Endothelial cell of hepatic sinusoid (primary cell): ENCODE results near the gene PSD.

Experiments
- in situ Hi-C: cut with HindIII; loops from 2 replicates; pipeline ENCODE4 v1.10.0; 2017; ENCODE audit warnings: low sequenced_read_pairs

PSD gene

GRCh38 chr10:102449321-102450123, 30.9 kb upstream of the PSD start:
- in situ Hi-C loops, result no loop called here

- in situ Hi-C loops, result loop anchor here (5.0 kb wide), 1 partner anchor 37 kb away; no protein-coding TSS in a partner anchor
These were observed 26.3 kb upstream of the PSD start for GRCh38 chr10:102444851-102445250.

- in situ Hi-C loops, result no loop called here
These were observed 19.8 kb upstream of the PSD start for GRCh38 chr10:102438374-102438773.

GRCh38 chr10:102437515-102437914, 18.9 kb upstream of the PSD start:
- in situ Hi-C loops, result no loop called here

- in situ Hi-C loops, result no loop called here
These were observed 17.7 kb upstream of the PSD start for GRCh38 chr10:102436312-102436711.

- in situ Hi-C loops, result no loop called here
These were observed 17.1 kb upstream of the PSD start for GRCh38 chr10:102435529-102436233.

- in situ Hi-C loops, result no loop called here
These were observed 16.5 kb upstream of the PSD start for GRCh38 chr10:102435133-102435497.

- in situ Hi-C loops, result loop anchor here (5.0 kb wide), 1 partner anchor 52 kb away; no protein-coding TSS in a partner anchor
These were observed 16.0 kb upstream of the PSD start for GRCh38 chr10:102434394-102435132.

GRCh38 chr10:102433619-102434046, 15.0 kb upstream of the PSD start:
- in situ Hi-C loops, result loop anchor here (5.0 kb wide), 1 partner anchor 51 kb away; no protein-coding TSS in a partner anchor

- in situ Hi-C loops, result loop anchor here (5.0 kb wide), 1 partner anchor 50 kb away; no protein-coding TSS in a partner anchor
These were observed 13.8 kb upstream of the PSD start, which contains the start of gene CUEDC2 for GRCh38 chr10:102432162-102432950. Gene CUEDC2 (minus strand): TSS chr10:102432574. CDS start chr10:102425188, 7,386 bp downstream.

GRCh38 chr10:102431452-102432124, 13.0 kb upstream of the PSD start:
- in situ Hi-C loops, result loop anchor here (5.0 kb wide), 1 partner anchor 49 kb away; no protein-coding TSS in a partner anchor

GRCh38 chr10:102429468-102429867, 10.9 kb upstream of the PSD start:
- in situ Hi-C loops, result no loop called here

GRCh38 chr10:102426803-102427287, 8.3 kb upstream of the PSD start:
- in situ Hi-C loops, result no loop called here

- in situ Hi-C loops, result no loop called here
These were observed 6.9 kb upstream of the PSD start for GRCh38 chr10:102425444-102425843.

GRCh38 chr10:102424916-102425315, 6.3 kb upstream of the PSD start:
- in situ Hi-C loops, result no loop called here

GRCh38 chr10:102424145-102424544, 5.6 kb upstream of the PSD start:
- in situ Hi-C loops, result no loop called here

GRCh38 chr10:102423372-102423968, 4.9 kb upstream of the PSD start:
- in situ Hi-C loops, result no loop called here

GRCh38 chr10:102422545-102423129, 4.1 kb upstream of the PSD start:
- in situ Hi-C loops, result no loop called here
